COLO668 (cell line): ENCODE measurements around the gene CAMK1.

Experiments used
- DNase-seq: peaks from one replicate; lab custom pipeline; 2025; ENCODE audit not compliant: unreplicated experiment; lab: John Stamatoyannopoulos, UW

CAMK1 gene

DNA sequence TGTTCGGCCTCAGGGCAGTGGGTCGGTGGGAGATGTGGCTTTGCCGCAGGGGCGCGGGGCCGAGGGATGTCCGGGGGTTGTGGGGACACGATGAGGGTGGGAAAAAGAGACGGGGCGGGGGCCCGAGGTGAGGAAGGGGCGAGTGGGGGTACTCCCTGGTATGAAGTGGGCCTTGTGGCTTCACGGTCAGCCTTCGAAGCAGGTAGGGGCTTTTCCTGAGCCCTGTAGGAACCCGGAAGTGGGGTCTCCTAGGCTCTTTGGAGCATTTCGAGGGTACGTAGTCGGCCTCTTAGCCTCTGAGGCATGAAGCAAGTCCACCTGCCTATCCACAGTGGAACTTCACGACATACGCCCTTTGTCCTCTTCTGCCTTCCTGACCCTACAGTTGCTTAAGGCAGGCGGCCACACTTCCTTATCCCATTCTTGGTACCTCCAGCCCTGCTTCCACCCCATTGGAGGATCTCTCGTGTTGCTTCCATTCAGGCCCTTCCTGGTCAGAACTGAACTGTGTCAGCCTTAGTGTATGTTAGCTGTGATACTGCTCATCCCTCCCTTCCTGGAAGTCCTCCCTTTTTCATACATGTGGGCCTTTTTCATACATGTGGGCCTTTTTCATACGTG is 23.5 kb upstream of the CAMK1 start:
- peak; percentile 16 for DNase-seq

GRCh38 chr3:9792405-9793160 is 22.8 kb upstream of the CAMK1 start, which contains the start of the genes ARPC4 and TADA3:
Gene ARPC4 (plus strand): TSS chr3:9793082. CDS start chr3:9793122, 40 bp downstream.
Gene TADA3 (minus strand): TSS chr3:9792473. CDS start chr3:9791466, 1,007 bp downstream.
- DNase-seq: peak; percentile 89

- no peak for DNase-seq
Measured at GRCh38 chr3:9791790-9792404, 22.1 kb upstream of the CAMK1 start.

DNA sequence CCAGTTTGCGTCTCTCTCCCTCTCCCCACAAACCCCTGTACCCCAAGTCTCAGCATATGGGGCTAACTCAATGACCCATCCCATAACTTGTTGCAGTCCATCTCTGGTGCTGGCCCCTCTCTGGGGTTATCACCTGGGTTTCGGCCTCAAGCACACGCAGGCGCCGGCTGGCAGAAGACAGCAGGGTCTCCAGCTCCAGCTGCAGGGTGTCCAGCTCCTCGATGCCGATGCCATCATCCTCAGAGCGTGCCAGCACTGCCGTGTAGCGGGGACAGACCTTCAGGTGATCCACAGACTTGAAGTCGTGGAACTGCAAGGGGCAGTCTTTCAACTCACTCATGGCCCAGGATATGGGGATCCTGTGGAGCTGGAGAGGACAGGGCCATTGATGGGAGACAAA is 21.4 kb upstream of the CAMK1 start:
- DNase-seq: no peak

GRCh38 chr3:9787714-9788113 is 18.0 kb upstream of the CAMK1 start:
- no peak for DNase-seq

DNA sequence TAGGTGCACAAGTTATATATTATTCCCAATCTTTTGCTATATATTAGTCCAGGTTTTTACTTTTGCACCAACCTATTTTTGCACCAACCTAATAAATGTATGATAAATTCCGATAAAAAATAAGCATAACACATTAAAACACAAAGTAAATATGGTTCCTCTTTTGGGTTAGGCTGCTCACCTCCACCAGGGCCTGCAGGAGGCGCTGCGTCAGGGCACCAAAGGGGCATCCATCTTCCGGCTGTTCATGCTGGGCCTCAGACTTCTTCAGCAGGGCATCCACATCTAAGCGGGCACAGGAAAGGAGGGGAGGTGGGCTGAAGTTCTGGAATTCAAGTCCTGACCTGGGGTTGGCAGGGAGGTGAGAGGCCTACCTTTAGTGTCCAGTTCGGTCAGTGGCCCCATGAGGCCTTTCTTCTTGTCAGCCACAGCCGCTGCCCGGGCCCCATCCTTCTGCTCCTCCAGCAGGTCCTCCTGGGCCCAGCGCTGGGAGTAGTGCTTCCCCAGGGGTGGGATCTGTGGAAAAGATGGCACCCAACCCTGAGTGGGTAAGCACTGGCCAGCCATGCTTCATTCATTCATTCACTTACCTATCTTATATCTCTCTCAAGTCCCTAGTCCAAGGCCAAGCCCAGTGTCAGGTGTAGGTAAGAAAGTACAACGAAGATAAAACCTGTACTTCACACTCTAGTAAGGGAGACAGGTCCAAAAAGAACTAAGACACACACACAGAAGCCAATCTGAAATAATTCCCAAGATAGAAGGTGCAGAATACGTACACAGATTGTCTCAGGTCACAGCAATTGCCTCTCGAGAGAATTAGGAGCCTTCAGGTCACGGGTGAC is 17.3 kb upstream of the CAMK1 start:
- DNase-seq: peak; percentile 4

- no peak for DNase-seq
Measured at GRCh38 chr3:9786209-9786739, 16.5 kb upstream of the CAMK1 start.

DNA sequence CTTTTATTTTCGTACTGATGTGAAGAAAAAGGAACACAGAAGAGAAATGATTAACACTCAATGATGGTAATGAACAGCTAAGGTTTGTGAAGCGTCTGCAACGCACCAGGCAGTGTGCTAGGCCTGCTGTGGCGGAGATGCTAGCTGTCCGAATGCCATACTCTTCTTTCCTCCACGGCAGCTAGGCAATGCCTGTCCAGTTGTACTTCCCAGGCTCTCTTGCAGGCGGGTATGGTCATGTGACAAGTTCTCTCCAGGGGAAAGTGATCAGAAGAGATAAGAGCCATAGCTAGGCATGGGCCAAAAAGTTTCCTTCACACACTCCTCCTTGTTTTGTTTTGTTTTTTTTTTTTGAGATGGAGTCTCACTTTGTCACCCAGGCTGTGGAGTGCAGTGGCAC is 15.9 kb upstream of the CAMK1 start:
- DNase-seq: no peak

GRCh38 chr3:9784965-9785364 is 15.2 kb upstream of the CAMK1 start:
- no peak for DNase-seq

GRCh38 chr3:9783954-9784353 is 14.2 kb upstream of the CAMK1 start:
- DNase-seq: no peak

- DNase-seq: no peak
Measured at GRCh38 chr3:9782770-9783169, 13.0 kb upstream of the CAMK1 start.

- DNase-seq: no peak
Measured at GRCh38 chr3:9781978-9782603, 12.3 kb upstream of the CAMK1 start.

GRCh38 chr3:9781551-9781950 is 11.8 kb upstream of the CAMK1 start:
- no peak for DNase-seq

GRCh38 chr3:9780910-9781309 is 11.2 kb upstream of the CAMK1 start:
- DNase-seq: no peak

DNA sequence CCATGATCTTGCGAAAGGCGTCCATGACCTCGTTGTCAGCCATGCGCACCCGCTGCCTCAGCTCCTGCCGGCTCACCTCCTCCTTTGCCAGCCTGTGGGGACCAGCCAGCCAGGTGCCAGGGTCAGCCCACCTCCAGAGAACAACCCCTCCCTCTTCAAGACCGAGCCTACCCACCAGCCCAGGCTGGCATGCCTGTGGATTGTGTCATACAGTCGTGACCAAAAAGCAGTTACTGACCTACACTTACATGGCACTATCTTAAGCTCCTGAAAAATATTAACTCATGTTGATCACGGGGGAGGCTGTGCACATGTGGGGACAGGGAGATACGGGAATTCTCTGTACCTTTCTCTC is 10.7 kb upstream of the CAMK1 start:
- DNase-seq: no peak

- DNase-seq: no peak
Measured at GRCh38 chr3:9779721-9780457, 10.1 kb upstream of the CAMK1 start.

- DNase-seq: no peak
Measured at GRCh38 chr3:9779075-9779593, 9.4 kb upstream of the CAMK1 start.

GRCh38 chr3:9778143-9779074 is 8.7 kb upstream of the CAMK1 start:
- DNase-seq: no peak

- no peak for DNase-seq
Measured at GRCh38 chr3:9777694-9778021, 7.9 kb upstream of the CAMK1 start.
